PFSK-1 (cell line): ENCODE measurements around the gene CUBN.

Source experiments
- POLR2AphosphoS5 ChIP-seq: IDR thresholded peaks from 2 replicates; pipeline ENCODE4 v1.6.1; 2012; ENCODE audit warnings: low read depth, mild to moderate bottlenecking, control low read depth, low read length, moderate library complexity
- REST ChIP-seq, 2 experiments: IDR thresholded peaks; 2 replicates each; pipeline versions ENCODE4 v1.6.1 to v1.8.0; 2011 to 2012; ENCODE audit warnings: low read depth in 2 of 2, low read length in 2 of 2, control low read depth in 1 of 2, inconsistent platforms in 1 of 2, mild to moderate bottlenecking in 1 of 2, moderate library complexity in 1 of 2; ENCODE audit not compliant: insufficient read depth in 1 of 2
- SIN3A ChIP-seq: IDR thresholded peaks from 2 replicates; pipeline ENCODE4 v1.6.1; 2012; ENCODE audit warnings: mild to moderate bottlenecking, low read length, moderate library complexity, borderline replicate concordance; ENCODE audit not compliant: insufficient read depth
- TAF1 ChIP-seq: IDR thresholded peaks from 2 replicates; pipeline ENCODE4 v1.6.1; 2012; ENCODE audit warnings: low read length, control low read depth, borderline replicate concordance; ENCODE audit not compliant: insufficient read depth

- TF ChIP-seq POLR2AphosphoS5 (no peak), REST (IDR thresholded peaks at IDR 0.05; ENCODE audit: insufficient read depth in 1 of 2, low read depth in 2 of 2, low read length in 2 of 2) (no peak), TAF1 (no peak), SIN3A (no peak)
Observed at GRCh38 chr10:16987206-16987621, 142.4 kb downstream of the CUBN start.
